AG04449 (cell line): ENCODE results near the gene CEP192.

Experiments
- CTCF ChIA-PET: fragments of 350-600 bp; formaldehyde crosslinking; extraction: SDS; loops from one replicate; lab custom pipeline; 2021; ENCODE audit warnings: antibody characterized with exemption; lab: Yijun Ruan, JAX
- POLR2A ChIA-PET: fragments of 400-600, 350-600 bp; formaldehyde crosslinking; extraction: SDS; loops from one replicate; lab custom pipeline; 2020; ENCODE audit warnings: antibody characterized with exemption, inconsistent platforms; lab: Yijun Ruan, JAX
- DNase-seq: peaks from one replicate; pipeline ENCODE4 v3.0.0-alpha.2; 2010; ENCODE audit warnings: low read depth, low spot score
- H3K4me3 ChIP-seq: 2 replicates; pipeline ENCODE4 v1.5.1; 2011; ENCODE audit warnings: low read depth, mild to moderate bottlenecking, control low read depth, low read length
- CTCF ChIP-seq: IDR thresholded peaks from one replicate; pipeline ENCODE4 v1.5.1; 2011; ENCODE audit warnings: mild to moderate bottlenecking, moderate library complexity, low read length, control low read depth, inconsistent platforms; ENCODE audit not compliant: insufficient read depth; ENCODE audit errors: missing control alignments

The CEP192 gene

DNA sequence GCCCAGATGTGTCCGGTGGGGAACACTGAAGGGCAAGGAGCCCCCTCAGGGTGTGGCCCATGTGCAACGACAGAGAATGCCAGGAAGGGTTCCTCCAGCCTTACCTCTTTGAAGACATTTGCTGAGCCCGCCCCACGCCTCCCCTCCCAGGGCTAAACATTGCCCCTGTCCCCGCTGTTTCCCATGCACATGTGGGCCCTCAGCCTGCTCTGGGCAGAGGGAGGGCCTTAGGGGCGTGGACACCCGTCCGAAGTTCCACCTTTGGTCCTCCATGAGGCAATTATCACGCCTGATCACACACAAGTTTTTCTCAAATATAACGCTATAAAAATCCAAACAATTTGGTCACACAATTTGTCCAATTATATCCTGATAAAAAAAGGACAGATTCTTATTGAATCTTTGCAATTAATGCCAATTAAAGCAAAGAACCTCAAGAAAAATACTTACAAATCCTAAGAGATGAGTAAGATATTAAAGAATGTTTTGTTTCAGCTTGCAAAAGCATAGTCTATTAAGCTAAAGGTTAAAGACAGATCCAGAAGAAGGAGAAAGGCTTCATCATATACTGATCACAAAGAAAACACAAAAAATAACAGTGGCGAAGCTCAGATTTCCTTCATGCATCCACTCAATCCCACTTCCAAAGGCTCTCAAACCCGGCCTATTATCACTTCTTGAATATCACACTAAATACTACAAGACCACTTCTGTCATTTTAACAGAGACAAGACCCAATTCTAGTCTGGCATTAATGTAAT, 172.2 kb downstream of the CEP192 start:
- CTCF ChIA-PET = interaction anchor here (0.6 to 1.0 kb wide), 2 partner anchors 10 to 50 kb away, joined by 3 read pairs; no protein-coding TSS in a partner anchor
- no peak for TF ChIP-seq CTCF

GRCh38 chr18:13164406-13164805, 173.2 kb downstream of the CEP192 start:
- no peak for TF ChIP-seq CTCF
- H3K4me3 ChIP-seq = no peak overlapping the region
- POLR2A ChIA-PET = no interaction called here
- CTCF ChIA-PET = no interaction called here
- DNase-seq = no peak

More for the DNA sequence above, 172.2 kb downstream of the CEP192 start:
- POLR2A ChIA-PET = no interaction called here
- DNase-seq = no peak
- no peak overlapping the region for H3K4me3 ChIP-seq

DNA sequence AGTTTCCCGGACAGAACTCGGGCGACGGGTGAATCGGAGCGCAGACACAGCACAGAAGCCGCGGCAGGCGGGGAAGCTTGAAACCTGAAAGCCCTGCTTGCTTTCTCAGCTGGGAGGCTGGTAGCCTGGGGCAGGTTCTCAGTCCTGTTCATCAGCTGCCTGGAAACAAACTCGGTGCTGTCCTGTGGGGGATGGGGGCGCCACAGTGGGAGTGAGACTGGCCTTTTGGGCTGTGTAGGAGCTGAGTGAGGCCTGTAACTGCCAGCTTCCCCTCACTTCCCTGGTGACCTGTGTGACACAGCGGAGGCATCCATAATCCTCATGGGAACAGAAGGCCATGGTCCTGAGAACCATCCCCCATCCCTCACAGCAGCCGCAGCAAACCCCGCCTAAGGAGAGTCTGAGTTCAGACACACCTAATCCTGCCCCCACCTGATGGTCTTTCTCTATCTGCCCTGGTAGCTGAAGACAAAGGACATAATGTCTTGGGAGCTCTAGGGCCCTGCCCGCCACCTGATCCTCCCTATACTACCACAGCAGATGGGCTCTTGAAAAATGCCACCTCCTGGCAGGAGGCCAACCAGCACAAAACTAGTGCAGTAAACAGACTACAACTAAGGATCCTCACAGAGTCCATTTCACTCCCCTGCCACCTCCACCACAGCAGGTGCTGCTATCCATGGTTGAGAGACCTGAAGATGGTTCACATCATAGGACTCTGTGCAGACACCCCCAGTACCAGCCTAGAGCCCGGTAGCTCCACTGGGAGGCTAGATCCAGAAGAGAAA, 174.7 kb downstream of the CEP192 start:
- DNase-seq = no peak

GRCh38 chr18:13173578-13174145, 182.5 kb downstream of the CEP192 start:
- no peak overlapping the region for H3K4me3 ChIP-seq
- DNase-seq = no peak
- ChIA-PET CTCF (interaction anchor here (0.9 to 1.2 kb wide), 3 partner anchors 10 to 357 kb away, joined by 3 to 4 read pairs (median 3); no protein-coding TSS in a partner anchor), POLR2A (interaction anchor here (0.6 kb wide), 1 partner anchor 241 kb away, joined by 3 read pairs; no protein-coding TSS in a partner anchor)
- TF ChIP-seq CTCF = no peak

More for the DNA sequence above, 174.7 kb downstream of the CEP192 start:
- H3K4me3 ChIP-seq = no peak overlapping the region
- ChIA-PET CTCF (interaction anchor here (0.7 kb wide), 1 partner anchor 26 kb away, joined by 3 read pairs; no protein-coding TSS in a partner anchor), POLR2A (no interaction called here)
- TF ChIP-seq CTCF = no peak
